Thyroid gland (tissue), 4 donors: ENCODE results near the gene GCNA.
"Not testable (repeated sequence)": the region's sequence is repeated elsewhere in the genome, so short reads cannot be mapped to it uniquely, and the experiment has no call there.

Experiments used
- CTCF ChIP-seq, 6 experiments: fragments of 200-600 bp in 3 of 6; fragments of 450-650 bp in 3 of 6; sonication (generic) in 3 of 6; IDR thresholded peaks; one replicate each; pipeline ENCODE4 v1.5.1; 2016 to 2019; ENCODE audit warnings: antibody characterized with exemption in 6 of 6, mild to moderate bottlenecking in 2 of 6, inconsistent platforms in 1 of 6, moderate library complexity in 1 of 6
- POLR2A ChIP-seq, 2 donors: fragments of 450-650 bp; IDR thresholded peaks; one replicate each; pipeline ENCODE4 v1.6.1; 2017; ENCODE audit warnings: antibody characterized with exemption in 2 of 2, mild to moderate bottlenecking in 2 of 2, moderate library complexity in 1 of 2

GRCh38 chrX:71571390-71571789 is 6.8 kb upstream of the GCNA start:
- not testable (repeated sequence) for TF ChIP-seq CTCF, POLR2A (IDR thresholded peaks at IDR 0.05)
